Hematopoietic multipotent progenitor cell treated with erythropoietin and hydrocortisone succinate and interleukin-3 and kit ligand, for 4 days (in vitro differentiated cells): ENCODE data around the gene DENND1A.
A peak's percentile ranks its signal among the peaks of the same experiment; 100 is the strongest.
"Not testable (repeated sequence)": the region's sequence is repeated elsewhere in the genome, so short reads cannot be mapped to it uniquely, and the experiment has no call there.

Source experiments
- DNase-seq: peaks from one replicate; pipeline ENCODE4 v3.0.0-alpha.2; 2015

The DENND1A gene

DNA sequence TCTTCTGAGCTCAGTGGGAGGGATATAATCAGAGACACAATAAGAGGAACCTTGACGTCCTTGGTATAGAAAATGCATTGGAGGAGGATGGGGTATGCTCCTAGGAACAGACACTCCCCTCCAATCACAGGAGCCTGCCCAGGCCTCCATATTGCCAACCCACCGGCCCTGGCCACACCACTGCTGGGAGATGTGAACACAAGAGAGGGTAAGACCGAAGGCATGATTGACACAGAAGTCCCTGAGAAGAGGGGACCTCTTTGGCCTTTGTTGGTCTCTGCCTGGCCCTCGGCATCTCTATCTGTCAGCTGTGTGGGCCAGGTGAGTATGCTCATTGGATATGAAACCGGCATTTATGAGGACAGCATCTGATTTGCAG is 511.9 kb downstream of the DENND1A start:
- no peak for DNase-seq

DNA sequence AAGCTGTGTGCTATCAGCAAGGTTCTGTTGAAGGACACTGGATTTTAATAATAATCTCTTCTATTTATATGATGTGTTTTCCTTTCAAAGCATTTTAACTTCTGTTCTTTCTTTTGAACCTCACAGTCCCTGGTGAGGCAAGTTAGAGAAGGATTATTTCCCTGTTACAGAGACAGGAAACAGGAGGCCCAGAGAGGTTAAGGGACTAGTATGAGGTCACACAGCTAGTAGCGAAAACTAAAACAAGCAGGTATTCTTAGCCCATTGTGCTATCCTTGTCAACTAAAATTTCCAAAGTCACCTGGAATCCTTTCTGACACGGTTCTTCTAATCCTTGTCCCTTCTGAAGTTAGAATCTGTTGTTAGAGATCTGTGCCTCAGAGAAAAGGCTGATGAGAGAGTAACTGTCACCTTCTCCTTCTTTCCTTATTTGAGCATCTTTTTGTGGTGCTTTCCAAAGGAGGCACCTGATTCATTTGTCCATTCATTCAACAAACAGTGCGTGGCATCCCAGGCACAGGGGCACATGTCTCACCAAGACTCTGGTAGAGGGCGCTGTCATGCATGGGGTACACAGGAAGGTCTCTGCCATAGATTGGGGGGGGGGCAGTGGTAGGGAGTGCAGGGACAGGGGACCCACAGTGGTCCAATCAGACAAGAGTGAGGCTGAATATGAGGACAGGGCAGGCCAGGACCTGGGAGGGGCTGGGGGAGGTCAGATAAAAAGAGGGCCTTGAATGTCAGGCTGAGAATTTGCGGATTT is 512.5 kb downstream of the DENND1A start:
- no peak for DNase-seq

DNA sequence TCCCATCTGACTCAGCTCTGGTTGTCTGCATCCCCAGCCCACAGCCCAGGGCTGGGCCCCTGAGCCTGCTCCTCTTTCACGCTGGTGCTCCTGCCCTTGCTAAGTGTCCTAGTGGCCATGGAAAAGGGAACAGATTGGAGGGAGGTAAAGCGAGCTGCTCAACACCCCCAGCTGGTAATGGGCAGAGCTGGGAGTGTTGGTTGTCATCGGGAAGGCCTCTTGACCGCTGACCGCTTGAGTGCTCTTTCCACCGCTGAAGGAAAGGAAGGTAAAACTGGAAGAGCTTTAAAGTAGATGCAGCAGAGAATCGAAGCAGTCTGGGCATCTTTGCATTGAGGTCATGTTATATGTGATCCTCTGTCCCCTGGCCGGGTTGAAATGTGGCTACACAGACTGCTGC is 513.8 kb downstream of the DENND1A start:
- no peak for DNase-seq

DNA sequence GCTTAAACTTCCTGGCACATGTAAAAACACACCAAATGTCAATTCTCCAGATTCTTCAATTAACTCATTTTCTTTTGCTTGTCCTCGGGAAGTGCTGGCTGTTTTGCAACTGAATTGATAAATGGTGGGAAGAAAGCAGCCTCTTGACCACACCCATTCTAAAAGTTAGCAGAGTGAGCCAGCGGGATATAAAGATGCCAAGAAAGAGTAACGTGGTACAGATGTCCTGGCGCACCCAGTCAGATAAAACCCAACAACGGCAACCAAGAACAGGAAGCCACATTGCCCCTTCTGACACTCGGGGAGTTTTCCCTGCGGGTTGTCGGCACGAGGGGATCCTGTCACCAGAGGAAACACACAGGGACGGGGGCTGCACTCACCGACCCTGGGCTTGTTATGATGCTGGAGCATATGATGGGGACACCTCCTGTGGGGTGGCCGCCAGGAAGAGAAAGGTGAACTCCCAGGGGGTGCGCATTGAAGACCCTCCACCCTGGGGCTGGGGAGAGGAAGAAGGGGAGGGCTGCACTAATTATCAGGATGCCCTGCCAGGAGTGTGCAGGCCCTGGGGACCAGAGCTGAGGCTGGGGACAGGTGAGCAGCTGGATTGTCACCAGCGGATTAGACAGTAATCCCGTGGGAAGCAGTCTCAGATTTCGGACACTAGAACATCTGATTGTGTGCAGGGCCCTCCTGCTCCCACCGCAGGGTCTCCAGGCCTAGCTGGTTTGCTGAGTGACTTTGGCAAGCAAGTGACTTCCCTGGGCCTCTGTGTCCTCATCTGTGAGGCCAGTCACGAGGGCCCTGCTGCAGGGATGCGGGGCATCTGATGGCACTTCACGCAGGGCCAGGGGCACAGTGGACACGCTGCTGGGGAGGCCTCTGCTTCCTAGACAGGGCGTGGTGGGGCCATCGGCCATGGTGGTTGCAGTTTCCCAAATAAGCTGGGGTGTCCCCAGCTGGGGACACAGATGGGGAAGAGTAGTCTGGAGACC is 514.7 kb downstream of the DENND1A start:
- peak; percentile 61 for DNase-seq

DNA sequence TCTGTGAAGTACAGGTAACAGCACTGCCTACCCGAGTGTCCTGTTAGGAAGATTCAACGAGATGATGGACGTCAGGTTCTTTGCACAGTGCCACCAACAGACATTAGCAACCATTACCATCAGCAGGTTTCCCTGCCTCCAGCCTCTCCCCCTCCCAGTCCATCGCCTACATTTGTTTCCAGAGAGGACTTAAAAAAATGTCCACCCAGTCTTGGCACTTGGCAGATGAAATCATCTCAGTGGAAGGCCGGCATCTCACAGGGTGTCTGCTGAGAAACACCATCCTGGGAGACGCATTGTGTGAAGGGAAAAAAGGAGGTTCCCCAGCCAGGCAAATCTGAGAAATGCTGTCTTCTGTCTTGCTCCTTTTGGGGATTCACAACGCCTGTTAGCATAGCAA is 515.7 kb downstream of the DENND1A start:
- DNase-seq, result no peak

DNA sequence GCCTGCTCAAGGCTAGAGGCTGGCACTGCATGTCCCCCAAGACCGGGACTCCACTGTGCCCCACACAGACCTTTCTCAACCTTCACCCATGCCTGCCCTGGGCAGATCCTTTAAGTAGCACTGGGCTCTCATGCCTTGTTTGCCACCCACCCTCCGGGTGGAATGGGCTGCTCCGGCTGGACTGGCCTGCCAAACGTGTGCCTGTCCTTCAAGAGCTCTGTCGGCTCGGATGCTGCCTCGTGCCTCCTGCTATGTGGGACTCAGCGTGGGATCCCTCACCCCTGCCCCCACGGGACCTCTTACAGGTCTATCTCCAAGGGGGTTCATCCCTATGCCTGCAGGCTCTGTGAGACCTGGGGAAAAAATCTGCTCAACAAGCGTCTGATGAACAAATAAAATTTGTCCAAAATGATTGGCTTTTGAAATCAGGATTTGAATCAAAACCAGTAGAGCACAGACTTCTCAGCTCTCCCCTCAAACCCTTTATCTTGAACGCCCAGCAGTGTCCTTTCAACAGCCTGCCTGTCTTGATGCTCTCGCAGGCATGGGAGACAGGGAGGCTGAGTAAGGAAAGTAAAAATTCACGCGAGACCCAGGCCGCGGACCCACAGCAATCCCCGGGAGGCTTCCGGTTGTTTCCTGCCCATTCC is 517.6 kb downstream of the DENND1A start:
- DNase-seq, result peak; percentile 24

DNA sequence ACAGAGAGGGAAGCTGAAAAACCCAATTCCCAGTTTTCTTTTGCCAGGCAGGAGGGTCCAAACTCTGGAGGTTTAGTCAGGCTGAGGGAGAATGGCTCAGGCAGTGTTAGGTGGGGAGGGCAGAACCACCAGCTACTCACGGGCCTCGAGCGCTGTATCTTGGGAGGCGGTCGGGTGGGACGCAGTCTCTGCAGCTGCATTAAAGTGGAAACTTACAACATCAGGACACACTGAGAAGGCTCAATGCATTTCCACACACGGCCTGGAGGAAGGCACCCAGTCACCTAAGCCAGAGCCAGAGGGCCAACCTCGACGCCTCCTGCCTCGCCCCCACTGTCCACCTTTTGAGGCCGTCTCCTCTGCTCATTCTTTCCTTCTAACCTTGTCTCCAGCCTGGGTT is 518.3 kb downstream of the DENND1A start:
- no peak for DNase-seq

DNA sequence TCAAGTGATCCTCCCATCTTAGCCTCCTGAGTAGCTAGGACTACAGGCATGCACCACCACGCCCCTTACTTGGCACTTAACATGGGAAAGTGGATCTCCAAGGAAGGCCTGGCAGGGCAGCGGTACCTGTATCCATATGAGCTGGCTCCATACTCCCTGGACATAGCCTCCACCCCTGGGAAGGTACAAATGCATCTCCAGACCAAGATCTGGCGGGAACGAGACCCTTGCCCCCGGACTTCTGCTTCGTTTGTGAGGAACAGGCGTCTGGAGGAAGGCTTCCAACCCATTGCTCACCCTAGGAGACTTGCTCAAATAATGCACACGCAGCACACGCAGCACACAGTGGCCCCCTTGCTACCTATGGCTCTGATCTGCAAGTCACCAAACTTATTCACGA is 518.7 kb downstream of the DENND1A start:
- DNase-seq, result no peak

DNA sequence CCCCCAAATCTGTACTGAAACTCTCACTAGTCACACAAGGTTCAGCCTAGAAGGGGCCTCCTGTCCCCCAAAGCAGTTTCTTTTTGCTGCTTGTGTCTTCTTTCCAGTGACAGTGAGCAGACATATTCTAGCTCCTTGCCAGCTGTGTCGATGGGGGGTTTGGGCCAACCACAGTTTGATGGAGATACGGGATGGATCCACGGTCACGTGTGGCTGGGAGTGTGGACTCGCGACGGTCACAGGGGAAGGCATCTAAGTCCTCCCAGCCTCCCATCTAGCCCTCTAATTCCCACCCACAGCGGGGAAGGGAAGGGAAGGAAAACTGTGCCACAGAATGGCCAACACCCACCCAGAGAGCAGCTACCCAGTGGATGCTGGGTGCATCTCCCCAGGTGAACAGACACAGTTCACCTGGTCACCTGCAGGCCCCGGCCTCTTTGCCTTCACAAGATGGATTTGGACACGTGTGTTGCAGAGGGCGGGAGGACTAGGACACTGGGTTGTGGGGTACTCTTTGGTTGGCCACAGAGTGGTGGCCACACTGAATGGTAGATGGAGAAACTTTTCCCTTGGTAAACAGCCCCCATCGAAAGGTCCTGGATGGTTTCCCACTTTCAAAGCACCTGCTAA is 519.5 kb downstream of the DENND1A start:
- DNase-seq, result no peak

DNA sequence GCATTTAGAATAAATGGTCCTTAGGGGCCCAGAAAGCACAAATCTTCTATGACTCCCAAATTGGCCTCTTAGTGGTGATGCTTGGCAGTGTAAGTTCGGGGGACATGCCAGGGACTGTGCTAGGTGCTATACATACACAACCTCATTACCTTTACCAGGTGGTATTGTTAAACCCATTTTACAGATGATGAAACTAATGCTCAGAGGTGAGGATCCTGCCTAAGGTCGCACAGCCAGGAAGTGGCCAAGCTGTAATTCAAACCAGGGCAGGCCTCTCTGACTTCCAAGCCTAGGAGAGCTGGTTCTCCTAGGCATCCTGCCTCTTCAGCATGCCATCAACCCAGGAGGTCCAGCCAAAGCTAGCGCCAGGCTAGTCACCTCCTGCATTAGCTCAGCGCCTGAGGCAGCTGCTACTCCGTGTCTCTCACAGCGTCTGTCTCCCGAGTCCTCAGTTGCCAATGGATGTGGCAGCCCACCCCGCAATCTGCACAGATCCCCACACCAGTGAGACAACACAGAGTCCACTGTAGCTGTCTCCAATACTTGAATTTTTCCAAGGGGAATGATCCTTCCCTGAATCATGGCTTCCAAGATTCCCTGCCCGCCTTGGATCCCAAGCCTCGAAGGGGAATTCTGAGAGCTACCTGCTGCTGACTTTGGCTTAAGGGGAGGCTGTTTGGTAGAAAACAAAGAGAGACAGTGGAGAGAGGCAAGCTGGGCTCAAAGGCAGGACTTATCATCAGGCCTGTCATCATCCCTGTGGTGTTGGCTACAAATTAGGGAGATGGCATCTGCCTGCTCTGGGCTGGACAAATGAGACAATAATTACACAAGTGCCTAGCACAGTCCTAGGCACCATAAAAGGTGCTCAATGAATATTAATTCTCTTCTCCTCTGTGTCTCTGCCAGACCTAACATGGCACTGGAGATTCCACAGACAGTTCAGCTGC is 521.3 kb downstream of the DENND1A start:
- DNase-seq, result no peak

DNA sequence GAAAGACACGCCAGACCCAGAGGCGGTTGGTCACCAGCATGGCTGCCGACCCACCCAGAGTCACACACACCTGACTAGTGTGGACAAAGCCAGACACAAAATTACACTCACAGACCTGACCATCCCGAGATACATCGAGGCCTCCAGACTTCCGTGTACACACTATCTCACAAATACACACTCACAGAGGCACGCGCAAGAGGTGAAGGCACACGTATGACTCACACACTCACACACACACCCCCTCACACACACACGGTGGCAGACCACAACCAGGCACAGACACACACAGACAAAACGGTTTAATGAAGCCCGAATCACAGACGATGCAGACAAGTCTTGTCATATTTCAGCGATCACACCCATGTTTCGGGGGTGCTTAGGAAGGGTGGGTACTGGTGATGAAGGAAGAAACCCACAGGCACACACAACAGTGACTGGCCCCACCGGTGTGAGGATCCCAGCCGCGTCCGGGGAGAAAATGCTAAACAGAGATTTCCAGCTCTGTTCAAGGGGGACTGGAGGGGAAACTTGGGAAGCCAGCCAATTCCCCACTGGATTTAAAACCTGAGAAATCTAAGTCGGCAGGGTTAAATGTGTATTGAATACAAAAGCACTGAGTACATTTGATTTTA is 522.6 kb downstream of the DENND1A start:
- no peak for DNase-seq

DNA sequence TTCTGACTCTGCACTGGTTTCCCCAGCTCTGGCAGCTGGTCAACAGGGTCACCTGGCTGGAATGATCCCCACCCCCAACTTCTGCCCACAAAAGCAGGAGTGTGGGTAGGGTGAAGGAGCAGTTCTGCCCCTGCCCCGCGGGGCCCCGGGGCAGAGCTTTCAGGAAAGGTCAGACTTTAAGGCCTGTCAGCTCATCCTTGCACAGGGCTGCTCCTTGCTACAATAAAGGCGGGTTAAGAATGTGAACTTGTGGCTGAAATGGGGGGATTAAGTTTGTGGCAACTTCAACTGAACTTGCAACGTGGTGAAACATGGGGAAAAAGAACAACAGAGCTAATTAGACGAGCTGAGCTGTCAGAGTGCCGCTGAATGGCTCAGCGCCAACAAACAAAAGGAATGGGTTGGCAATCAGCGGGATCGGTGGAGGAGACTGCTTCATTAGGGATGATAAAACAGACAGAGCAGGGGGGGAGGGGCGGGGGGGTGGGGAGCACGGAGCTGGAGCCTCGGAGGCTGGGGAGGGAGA is 523.2 kb downstream of the DENND1A start:
- DNase-seq, result no peak

DNA sequence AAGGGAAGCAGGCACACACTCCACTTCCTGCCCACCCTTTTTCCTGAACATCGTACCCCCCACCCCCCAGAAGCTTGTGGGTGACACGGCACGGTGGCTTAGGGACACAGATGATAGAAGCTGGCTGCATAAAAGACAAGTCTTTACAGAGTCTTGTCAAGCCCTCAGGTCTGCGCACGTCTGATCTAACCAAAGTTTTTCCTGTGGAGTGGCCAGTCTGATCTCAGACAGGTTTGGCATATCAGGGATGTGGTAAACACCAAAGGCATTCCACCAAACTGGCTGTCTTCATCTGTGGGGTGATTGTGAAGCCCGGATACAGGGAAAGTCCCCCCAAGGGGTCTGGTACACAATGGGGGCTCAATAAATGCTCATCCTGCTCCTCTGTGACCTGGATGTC is 523.9 kb downstream of the DENND1A start:
- DNase-seq, result no peak

DNA sequence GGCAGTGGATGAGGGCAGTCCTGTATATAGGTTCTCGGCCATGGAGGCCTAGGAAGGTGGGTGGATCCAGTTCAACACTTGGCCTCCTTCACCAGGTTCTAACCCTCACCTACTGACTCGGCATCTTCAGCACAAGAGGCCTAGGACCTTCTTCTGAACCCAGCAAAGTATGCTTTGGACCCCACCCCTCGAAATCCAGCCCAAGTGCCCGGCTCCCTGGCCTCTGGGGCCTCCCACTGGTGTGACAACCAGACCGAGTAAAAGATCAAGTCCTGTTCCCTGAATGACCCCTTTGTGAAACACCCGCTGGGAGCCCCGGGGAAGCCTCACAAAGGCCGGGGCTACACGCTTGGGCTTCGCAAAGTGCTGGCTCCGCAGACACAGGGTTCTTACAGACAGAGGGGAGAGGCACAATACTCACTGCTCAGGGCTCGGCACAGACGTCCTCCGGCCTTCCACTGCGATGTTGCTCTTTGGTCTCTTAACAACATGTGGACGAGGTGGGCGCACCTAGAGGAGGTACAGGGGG is 526.9 kb downstream of the DENND1A start:
- DNase-seq, result no peak

DNA sequence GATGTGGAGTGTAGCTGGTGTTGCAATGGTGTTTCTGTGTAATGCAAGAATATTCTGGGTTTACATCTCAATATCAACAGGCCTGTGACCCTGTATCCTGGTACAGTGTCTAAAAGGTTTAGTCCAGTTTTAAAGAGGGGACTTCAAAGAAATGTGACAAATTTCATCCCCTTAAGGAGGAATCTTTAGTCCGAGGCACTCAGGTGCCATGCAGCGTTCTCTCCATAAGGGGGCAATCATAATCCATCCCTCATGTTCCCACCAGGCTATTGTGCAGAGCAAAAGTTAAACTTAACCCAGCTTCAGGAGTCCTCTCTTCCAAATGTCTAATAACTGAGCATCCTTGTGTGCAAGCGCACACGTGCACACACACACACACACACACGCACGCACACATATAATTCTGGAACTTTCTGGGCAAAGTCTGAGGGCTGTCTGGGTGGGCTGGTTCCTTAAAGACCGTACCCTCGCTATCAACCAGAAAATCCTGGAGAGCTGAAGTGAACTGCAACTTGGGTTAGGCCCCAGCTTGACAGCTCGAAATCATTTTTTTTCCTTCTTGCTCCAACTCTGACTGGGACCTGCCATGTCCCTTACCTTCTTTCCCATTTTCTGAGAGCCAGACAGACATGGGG is 527.9 kb downstream of the DENND1A start:
- DNase-seq, result peak; percentile 78

DNA sequence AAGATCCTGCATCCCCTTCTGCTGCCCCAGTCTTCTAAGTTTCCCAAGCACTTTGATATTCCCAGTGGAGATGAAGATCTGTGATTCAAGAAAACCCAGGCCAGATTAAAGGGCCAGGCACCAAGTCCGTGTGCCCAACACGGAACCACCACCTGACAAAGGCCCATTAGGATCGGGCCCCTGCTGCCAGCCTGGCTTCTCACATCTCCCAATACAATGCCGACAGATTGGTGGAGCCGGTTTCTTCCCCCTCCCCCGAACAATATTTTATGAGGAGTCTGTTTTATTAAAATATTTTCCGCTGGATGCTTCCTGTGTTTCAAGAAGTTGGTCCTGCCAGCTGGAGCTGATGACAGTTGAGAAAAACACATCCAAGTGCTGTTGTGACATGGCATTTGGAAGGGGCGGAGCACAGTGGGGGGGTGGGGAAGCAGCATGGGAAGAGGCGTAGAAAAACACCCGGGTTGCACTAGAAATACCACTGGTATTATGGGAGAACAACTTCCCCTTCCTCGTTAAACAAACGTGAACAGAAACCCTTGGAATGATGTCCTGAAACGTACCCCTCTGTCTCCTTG is 528.9 kb downstream of the DENND1A start:
- no peak for DNase-seq

DNA sequence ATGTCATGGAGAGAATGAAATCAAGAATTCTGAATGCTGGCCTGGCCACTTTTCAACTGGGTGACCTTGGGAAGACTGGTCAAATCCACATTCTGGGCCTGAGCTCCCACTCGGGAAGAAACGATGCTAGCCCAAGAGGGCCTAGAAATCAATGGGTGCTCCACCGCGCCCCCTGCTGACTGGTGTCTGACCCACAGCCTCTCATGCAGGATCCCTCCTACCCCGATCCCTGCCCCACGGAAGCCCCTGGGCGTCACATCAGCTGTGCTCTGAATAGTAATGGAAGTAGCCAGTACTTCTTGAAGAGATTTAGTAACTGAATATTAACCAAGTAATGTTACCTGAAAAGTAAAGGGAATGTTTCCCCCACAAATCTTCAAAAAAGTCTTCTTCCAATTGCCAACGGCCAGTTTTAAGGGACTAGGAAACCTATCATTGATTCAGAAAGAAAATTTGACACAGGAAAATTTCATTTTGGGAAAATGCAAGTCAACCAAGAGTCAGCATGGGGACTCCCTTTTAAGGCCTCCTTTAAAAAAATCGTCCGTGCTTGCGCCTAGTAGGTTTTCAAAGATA is 530.0 kb downstream of the DENND1A start:
- peak; percentile 48 for DNase-seq

DNA sequence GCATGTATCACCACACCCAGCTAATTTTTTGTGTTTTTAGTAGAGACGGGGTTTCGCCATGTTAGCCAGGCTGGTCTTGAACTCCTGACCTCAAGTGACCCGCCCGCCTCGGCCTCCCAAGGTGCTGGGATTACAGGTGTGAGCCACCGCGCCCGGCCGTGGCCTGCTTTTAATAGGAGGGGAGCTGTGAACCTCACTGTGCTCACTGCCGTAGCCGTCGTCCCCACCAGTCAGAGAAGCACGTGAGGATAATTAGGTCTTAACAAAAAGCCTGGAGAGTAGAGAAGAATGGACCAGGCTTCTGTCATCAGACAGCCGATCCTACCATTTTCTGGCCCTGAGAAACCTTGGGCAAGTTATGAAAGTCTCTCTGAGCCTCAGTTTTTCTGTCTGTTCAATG is 531.0 kb downstream of the DENND1A start:
- DNase-seq, result not testable (repeated sequence)

DNA sequence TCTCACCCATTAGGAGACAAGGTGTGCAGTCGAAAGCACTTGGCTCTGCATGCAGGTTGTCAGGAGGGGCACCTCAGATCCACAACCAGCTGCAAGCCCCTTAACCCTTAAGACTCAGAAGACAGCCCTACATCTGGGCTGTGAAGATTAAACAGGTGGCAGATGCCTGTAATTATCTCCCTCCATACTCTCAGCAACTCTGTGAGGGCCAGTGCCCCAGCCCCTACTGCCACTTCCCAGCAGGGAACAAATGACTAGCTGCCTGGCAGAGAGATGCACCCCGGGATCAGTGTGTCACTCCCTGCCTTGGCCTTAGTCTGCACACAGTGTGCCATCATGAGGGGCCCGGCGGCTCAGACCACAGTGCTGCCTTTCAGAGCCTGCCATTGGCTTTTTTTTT is 532.0 kb downstream of the DENND1A start:
- no peak for DNase-seq
